Measurements from ENCODE around the gene ARHGEF40.
"Not testable (repeated sequence)": the region's sequence is repeated elsewhere in the genome, so short reads cannot be mapped to it uniquely, and the experiment has no call there.

ARHGEF40 gene

DNA sequence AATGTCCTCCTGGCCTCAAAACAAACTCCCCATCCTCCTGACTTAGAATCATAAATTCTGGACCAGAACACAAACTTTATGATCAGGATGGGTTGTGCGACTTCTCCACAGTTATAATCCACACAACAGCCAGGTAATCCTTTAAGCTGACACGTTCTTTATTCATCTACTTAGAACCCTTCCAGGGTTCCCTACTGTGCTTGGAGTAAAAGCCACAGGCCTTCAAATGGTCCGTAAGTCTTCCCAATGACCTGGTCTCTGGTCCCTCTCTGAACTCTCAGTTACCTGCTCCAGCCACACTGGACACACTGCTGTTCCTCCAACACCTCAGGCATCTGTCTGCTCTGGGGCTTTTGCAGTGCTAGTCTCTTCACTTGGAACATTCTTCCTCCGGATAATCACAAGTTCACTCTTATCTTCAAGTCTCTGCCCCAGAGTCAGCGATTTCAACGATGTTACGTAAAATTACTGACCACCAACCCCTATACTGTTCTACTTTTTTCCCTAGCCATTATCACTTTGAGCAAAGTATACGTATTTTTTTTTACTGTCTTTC is 29.7 kb upstream of the ARHGEF40 start:
- DNase-seq: no peak

DNA sequence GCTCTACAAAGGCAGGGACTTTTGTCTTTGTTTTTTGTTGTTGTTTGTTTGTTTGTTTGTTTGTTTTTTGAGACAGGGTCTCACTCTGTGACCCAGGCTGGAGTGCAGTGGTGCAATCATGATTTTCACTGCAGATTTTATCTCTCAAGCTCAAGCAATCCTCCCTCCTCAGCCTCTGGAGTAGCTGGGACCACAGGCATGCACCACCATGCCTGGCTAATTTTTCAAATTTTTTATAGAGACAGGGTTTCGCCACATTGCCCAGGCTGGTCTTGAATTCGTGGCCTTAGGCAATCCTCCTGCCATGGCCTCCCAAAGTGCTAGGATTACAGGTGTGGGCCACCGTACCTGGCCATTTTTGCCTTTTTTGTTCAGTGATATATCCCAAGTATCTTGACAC is 29.2 kb upstream of the ARHGEF40 start:
- not testable (repeated sequence) for DNase-seq

DNA sequence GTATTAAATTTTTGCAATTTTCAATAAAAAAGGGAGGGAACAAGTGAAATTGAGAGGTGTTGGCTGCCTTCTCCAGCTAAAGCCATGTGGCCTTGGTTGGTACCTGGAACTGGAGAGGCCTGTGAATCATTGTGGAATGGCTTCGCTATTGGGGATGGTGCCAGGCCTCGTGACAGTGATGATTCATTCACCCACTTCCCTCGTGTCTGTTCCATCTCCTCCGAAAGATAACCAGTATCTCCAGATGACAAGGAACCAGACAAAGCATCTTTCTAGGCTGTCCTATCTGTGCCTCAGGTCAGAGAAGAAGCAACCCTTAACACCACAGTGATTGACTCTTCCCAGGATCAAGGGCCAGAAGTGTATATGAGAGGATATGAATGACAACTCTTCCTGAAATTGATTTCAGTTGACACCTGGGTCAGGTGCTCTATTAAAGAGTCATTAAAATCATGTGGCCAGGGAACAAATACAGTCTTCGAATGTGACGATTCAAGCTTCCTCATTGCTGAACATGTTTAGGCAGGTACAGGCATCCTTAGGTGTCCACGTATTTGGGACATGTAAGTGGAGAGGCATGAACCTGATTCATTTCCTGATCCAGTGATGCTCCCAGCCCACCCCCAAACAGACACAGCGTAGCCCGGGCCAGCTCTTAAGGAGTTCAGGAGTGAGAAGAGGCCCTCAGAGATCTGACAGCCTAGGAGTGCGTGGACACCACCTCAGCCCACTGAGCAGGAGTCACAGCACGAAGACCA is 28.2 kb upstream of the ARHGEF40 start, which contains the start of gene RNASE7:
Gene RNASE7, plus strand, starts transcription at position 687 of the 758 bp plus-strand sequence. CDS start 631 bp downstream, outside the sequence.
- DNase-seq: peak; percentile 54 to 60 (median 57)

DNA sequence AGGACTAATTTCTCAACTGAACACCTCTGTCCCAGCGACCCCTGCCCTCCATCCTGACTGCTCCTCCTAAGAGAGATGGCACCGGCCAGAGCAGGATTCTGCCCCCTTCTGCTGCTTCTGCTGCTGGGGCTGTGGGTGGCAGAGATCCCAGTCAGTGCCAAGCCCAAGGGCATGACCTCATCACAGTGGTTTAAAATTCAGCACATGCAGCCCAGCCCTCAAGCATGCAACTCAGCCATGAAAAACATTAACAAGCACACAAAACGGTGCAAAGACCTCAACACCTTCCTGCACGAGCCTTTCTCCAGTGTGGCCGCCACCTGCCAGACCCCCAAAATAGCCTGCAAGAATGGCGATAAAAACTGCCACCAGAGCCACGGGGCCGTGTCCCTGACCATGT is 27.2 kb upstream of the ARHGEF40 start:
- peak; percentile 35 to 42 (median 41) for DNase-seq

- no peak for DNase-seq
These were observed 26.6 kb upstream of the ARHGEF40 start for GRCh38 chr14:21043387-21043973.

DNA sequence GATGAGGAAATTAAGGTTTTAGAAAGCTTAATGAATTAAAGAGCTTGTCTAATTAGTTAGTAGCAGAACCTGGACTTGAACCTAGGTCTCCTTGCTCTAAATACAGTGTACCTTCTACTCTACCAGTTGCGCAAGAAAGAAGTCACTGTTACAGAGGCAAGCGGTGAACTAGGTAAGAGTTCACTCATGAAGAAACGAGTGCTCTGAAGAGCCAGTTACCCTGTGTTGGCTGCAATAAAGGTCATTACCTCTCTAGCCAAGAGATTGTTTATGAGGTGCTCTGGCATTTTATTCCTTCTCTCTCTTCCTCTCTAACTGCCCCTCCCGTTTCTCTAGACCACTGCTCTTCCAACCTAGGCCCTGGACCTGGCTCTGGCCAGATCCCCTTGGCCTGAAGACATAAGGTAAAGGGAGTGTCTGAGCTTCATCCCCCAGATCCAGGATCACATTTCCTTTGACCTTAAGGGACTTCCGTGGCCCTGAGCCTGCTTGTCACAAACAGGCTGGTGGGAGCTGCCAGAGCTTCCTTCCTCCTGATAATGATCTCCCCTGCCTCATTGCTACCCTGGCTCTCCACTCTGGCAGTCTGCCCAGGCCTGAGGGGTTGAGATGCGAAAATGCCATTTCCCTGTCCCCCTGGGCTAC is 26.0 kb upstream of the ARHGEF40 start:
- peak in 1 of 3 donors; percentile 9 for DNase-seq

- DNase-seq: no peak
These were observed 22.7 kb upstream of the ARHGEF40 start for GRCh38 chr14:21047378-21047781.

- no peak for DNase-seq
These were observed 21.5 kb upstream of the ARHGEF40 start for GRCh38 chr14:21048638-21049037.

DNA sequence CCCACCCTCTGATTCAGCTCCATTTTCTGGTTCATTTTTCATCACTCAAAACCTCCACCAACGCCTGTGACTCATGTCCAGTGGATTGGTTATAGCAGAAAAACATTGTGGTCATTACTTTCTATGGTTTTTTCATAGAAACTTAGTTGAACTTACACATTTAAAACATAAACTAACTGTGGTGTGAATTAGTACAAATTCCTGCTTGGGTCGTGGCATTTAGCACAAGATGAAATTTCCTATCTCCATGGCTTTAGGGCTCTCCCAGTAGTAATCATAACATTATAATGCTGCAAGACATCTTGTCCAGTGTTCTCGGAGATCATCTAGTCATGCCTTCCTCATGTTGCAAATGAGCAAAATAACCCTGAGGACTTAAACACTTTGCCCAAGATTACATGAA is 20.8 kb upstream of the ARHGEF40 start:
- DNase-seq: no peak

DNA sequence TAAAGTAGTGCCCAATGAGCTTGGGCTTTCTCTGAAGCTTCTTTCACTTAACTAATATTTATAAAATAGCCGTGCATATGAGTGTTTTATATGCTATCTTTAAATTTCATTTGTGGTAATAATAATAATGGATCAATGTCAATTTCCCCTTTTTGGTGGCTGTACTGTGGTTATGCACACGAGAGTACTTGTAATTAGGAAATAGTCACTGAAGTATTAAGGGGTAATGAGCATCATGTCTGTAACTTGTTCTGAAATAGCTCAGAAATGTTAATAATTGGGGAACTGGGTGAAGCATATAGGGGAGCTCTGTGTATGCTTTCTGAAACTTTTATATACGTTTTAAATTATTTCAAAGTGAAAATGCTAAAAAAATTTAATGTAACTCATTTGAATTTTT is 19.5 kb upstream of the ARHGEF40 start:
- DNase-seq: peak in 1 of 3 donors; percentile 43

- DNase-seq: no peak
These were observed 16.7 kb upstream of the ARHGEF40 start for GRCh38 chr14:21053184-21054122.

DNA sequence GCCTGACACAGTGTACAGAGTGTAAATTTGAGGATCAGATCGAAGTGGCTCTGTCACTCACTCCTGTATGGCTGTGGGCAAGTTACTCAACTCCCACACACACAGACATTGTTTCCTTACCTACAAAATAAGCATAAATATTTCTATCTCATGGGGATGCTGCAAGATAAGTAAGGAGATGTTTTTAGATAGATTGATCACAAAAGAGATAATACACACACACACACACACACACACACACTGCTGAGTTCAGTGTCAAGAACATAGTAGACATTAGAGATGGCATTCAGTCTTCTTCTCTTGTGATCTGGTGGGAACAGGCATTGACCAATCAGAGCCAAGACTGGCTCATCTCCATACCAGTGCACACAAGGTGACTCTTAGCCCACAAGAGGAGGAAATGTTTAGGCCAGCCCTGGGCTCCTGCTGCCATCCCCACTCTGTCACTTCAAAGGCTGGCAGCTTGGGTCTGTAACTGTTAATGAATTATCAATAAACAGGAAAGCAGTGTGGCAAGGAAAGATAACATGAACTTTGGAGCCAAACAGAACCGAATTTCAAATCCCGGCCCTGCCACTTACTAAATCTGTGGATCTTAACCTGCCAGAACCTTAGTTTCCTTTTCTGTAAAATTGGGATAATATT is 15.9 kb upstream of the ARHGEF40 start:
- DNase-seq: no peak

- no peak for DNase-seq
These were observed 15.3 kb upstream of the ARHGEF40 start for GRCh38 chr14:21054768-21055145.

- DNase-seq: no peak
These were observed 14.5 kb upstream of the ARHGEF40 start for GRCh38 chr14:21055432-21056117.

- DNase-seq: no peak
These were observed 13.5 kb upstream of the ARHGEF40 start for GRCh38 chr14:21056520-21057163.

DNA sequence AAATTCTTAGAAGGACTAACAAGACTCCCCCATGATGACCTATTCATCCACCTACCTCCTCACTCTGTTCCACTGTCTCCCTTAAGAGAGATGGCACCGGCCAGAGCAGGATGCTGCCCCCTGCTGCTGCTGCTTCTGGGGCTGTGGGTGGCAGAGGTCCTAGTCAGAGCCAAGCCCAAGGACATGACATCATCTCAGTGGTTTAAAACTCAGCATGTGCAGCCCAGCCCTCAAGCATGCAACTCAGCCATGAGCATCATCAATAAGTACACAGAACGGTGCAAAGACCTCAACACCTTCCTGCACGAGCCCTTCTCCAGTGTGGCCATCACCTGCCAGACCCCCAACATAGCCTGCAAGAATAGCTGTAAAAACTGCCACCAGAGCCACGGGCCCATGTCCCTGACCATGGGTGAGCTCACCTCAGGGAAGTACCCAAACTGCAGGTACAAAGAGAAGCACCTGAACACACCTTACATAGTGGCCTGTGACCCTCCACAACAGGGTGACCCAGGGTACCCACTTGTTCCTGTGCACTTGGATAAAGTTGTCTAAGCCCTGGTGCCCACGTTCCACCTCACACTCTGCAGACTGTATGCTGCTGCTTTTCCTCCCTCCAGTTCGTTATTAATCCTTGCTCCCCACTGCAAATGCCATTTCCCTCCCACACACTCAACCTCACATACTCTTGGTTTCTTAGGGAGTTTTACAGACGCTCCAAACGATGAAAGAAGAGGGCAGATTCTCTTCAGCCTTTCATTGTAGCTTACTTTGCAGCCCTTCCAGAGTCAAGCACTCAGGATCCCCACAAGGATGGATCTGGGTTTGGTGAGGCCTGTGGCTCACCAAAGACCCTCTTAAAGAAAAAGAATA is 12.1 kb upstream of the ARHGEF40 start, which contains the start of gene RNASE8:
Gene RNASE8, plus strand, starts transcription at position 20 of the 873 bp plus-strand sequence. Its CDS starts 71 bp downstream, at position 91.
- peak; percentile 33 to 77 (median 50) for DNase-seq

- no peak for DNase-seq
These were observed 11.2 kb upstream of the ARHGEF40 start for GRCh38 chr14:21058903-21059302.

- DNase-seq: no peak
These were observed 10.1 kb upstream of the ARHGEF40 start for GRCh38 chr14:21059842-21060613.

All from suppressor macrophage treated with lipopolysaccharide for 1 hour (primary cell).